Measurements from ENCODE around the gene CENPX.
A peak's percentile ranks its signal among the peaks of the same experiment; 100 is the strongest.

CENPX gene

DNA sequence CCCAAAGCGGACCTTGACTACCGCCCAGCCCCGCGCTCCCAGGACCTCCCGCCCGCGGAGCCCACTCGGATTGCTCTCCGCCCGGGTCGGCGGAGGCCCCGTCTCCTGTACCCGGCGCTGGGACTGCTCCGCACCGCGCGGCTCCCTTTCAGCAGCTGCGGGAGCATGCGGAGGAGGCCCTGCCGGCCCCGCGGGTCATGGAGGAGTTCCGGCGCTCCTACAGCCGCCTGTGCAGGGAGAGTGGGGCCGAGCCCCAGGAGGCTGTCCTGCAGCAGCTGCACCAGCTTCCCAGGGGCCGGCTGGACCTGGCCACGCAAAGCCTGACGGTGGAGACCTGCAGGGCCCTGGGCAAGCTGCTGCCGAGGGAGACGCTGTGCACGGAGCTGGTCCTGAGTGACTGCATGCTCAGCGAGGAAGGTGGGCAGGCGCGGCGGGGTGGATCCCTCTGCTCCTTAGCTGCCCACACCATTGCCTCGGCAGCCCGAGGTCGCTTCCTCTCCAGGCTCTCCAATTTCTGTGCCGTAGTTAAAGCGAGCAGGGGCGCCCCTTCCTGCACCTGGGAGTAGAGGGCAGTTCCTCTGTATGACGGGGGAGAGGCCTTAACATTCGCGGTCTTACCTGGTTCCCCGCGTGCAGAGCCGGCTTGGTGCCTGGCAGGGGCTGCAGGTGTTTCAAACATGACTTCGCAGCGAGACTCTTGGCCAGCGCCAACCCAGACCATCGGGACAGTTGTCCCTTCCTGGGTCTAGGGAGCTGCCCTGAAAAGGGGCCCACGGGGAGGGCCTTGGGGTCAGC lies 966 bp upstream of the CENPX start:
- DNase-seq (ENCODE audit: low read depth in 2 of 2): no peak

DNA sequence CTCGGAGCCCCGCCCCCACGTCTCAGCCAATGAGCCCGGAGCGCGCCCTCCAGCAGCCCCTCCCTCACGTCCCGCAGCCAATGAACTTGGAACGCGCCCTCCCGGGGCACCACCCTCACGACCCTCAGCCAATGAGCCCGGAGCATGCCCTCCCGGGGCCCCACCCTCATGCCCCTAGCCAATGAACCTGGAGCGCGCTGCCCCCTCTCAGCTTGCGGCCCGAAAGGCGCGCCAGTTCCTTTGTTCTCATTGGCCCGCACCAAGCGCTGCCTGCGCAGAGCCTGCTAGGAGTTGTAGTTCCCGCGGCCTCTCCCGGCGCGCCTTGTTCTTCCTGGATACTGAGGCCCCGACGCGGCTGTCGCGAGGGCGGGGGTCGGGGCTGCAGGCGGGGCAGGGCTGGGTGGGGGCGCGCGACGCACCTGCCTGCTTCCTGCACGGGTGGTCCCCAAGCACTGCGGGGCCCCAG lies 336 bp upstream of the CENPX start, which contains the start of gene LRRC45:
TSS of gene LRRC45 (plus strand) at position 325 of the 466 bp plus-strand sequence. CDS start 339 bp downstream, outside the sequence.
- peak; percentile 99 for DNase-seq (ENCODE audit: low read depth in 2 of 2)

DNA sequence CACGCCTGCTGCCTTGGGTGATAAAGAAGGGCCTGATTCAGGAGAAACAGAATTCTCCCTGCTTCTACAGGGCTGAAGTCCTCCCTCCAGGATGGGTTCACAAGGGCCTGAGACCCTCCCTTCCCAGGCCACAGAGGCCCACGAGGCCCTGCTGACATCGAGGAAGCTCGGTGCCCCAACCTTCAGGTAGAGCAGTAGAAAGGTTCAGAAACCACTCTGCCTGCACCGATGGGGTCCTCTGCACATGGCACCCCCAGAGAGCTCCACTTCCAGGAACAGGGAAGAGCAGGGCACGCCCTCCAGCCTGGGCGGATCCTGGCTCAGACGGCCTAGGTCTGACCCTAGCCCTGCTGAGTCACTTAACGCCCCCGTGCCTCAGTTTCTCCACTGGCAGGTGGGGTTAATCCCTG lies 773 bp downstream of the CENPX start:
- no peak for DNase-seq (ENCODE audit: low read depth in 2 of 2)

DNA sequence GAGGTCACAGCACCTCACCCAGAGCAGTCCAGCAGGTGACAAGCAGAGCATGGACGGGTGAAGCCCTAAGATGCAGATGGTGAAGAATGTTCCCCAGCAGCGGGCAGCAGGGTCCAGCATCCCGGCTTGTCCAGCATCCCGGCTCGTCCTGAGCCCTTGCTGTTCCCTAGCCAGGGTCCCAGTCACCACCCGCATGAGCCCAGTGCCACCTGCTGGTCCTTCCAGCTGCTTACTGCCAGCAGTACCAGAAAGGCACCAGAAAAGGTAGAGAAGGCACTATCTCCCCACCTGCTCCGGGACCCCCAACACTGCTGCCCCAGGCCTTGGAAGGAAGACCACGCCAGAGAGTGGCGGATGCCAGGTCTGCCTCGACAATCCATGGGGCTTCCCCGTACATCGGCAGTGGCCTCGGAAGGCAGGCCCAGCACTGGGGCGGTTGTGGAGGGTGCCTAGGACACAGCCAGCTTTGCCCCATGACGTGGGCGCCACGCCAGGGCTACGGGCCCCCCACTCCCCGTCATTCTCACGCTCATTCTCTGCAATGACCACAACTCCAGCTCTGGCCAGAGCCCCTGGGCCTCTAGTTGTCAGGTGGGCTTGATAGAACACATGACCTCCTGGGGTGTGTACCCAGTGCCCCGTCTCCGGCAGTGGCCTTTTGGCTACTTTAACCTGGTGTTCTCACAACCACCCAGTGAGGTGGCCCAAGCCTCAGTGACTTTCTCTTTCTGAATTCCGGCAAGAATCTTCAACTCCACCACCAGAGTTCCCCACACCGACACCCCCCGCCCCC lies 1.4 kb downstream of the CENPX start:
- peak in 1 of 2 experiments; percentile 14 for DNase-seq (ENCODE audit: low read depth in 2 of 2)

DNA sequence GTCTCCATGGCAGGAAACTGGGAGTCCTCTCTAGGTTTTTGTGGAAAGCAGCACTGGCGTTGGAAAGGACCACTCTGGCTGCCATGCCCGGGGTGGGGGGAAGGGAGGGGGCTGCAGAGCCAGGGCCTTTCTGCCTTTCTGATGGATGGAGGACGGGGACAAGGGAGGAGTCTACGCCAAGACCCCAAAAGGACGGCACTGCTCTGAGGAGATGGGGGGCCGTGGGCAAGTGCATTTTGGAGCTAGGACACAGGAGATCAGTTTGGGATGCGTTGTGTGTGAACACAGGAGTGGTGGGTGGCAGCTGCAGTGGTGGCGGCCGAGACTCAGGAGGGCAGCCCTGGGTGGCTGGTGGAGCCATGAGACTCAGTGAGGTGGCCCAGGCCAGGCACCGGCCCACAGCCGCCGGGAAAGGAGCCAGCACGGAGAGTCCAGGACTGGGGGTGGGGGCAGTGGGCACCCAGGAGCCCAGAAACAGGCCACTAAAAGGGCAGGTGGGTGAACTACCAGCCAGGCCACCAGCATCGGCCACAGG lies 2.0 kb downstream of the CENPX start:
- DNase-seq (ENCODE audit: low read depth in 2 of 2): no peak

DNA sequence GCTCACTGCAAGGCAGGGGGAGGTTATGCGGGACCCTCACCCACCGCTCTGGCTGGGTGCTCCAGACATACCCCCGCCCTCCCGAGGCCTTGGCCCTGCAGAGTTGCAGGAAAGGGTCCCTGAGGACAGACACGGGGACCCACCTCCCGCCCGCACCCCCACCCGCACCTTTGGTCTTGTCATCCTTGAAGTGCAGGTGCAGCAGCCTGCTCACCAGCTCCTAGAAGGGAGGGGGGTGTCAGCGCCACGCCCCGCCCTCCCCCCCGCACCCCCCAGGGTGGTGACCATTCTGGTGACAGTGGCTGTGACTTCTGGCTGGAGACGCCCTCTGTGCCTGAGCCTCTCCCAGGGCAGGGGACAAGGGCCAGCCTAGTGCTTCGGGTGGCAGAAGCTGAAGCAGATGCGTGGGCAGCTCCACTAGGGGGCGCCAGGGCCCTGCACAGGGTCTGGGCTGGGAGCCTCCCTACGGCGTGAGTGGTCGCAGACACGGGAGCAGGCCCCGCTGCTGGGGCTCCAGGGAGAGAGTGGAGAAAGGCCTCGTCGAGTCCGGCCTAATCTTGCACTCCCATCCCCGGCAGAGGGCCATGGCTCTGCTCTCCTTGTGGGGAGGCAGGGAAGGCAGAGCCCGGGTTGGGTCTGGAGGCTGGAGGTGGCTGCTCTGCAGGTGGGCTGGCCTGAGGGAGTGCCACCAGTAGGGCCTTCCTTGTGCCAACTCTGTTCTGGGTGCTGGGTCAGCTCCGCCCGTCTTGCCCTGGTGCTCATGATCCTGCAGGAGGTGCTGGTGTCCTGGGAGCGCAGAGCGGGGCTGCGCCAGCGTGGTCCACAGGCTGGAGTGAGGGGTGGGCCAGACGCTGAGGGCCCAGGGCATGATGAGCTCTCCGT lies 2.7 kb downstream of the CENPX start:
- no peak for DNase-seq (ENCODE audit: low read depth in 2 of 2)

DNA sequence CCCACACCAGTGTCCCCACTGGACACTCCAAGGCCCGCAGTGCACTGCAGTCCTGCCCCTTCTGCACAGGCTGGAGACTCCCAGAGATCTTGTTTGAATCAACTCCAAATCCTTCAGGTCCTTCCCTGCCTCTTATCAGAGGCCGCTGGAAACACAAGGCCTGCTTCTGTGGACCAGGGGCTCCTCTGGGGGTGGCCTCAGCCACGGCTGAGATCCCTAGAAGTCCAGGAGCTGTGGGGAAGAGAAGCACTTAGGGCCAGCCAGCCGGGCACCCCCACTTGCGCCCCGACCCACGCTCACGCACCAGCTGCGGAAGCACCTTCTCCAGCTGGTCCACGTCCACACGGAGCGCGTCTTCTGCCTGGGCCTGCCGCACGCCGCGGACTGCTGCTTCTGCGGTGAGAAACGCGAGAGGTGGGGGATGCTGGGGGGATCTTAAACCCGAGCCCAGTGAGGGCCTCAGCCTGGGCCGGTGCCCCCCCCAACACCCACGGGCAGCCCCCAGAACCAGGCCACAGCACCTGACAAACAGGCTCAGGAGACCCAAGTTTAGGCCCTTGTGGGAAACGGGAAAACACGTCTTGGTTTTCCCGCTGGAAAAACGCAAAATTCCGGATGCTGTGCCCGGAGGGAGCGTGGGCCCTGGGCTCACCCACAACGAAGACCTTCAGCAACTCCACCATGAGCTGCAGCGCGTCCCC lies 3.5 kb downstream of the CENPX start:
- DNase-seq (ENCODE audit: low read depth in 2 of 2): no peak

DNA sequence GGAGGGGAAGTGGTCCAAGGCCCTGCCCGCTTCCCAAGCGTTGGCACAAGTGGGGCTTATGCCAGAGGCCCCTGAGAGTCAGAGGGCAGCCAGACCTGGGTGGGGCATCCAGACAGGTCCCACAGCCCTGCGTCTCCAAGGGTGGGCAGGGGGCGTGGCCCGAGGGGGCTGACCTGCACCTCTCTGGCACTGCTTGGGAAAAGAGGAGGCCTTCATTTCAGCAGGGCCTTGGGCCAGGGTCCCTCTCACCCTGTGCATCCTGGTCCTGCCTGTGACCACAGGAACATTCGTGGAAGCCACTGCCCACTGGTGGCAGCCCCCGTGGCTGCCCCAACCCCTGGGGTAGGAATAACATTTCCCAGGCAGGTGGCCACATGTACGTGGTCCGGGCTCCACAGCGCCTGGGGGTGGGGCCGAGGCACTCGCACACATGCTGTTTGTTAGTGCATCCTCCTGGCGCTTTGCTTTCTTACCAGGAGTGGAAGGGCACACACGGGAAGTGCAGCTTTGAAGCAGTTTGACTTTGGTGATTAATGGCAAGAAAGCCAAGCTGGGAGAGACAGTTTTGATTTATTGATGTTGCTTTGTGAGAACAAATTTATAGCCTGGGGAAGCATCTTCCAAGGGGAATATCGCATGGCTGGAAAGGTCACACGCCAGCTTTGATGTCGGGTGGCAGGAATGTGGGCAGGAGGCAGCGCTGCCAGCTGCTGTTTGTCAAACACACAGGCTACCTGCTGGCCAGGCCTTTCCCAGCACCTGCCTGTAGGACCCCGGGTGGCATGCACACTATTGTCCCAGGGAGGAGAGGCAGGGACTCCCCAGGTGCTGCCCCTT lies 4.3 kb downstream of the CENPX start:
- DNase-seq (ENCODE audit: low read depth in 2 of 2): no peak

DNA sequence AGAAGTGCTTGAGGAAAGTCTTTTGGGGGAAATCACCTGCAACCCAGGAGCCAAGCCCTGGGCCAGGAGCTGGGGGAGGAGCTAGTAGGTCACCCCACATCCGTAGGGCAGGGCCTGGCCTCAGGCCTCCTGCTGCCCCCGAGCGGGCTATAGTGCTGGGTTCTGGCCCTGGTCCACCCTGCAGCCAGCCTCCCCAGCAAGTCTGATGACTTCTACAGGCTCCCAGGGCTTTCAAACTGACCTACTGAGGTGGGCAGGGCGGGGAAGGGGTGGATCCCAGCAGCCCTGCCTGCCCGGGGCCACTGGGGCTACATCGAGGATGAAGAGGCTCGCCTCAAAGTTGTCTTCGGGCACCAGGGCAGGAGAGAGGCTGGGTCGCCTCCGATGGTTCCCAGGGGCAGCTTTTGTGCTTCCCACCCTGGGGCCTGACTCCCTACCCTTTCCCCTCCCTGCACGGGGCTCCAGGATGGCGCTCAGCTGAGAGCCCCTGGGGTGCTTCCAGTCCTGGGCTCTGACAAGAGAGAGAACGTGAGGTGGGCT lies 5.0 kb downstream of the CENPX start:
- no peak for DNase-seq (ENCODE audit: low read depth in 2 of 2)

DNA sequence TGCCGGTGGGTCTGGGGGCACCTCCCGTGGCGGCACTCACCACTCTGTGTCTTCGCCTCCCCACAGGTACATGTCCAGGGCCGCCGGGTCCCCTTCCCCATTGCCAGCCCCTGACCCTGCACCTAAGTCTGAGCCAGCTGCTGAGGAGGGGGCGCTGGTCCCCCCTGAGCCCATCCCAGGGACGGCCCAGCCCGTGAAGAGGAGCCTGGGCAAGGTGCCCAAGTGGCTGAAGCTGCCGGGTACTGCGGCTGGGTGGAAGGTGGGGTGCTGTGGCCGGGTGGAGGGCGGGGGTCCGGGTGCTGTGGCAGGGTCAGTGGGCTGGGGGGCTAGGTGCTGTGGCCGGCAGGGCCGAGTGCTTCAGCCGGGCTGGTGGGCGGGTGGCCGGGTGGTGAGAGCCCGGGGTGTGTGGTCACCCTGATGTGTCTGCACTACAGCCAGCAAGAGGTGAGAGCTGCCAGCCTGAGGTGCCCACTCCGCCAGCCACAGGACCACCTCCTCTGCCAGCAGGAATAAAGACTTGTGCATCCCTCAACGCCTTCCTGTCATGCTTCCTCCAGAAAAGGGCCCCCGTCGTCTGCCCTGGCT lies 5.7 kb downstream of the CENPX start:
- DNase-seq (ENCODE audit: low read depth in 2 of 2): no peak

DNA sequence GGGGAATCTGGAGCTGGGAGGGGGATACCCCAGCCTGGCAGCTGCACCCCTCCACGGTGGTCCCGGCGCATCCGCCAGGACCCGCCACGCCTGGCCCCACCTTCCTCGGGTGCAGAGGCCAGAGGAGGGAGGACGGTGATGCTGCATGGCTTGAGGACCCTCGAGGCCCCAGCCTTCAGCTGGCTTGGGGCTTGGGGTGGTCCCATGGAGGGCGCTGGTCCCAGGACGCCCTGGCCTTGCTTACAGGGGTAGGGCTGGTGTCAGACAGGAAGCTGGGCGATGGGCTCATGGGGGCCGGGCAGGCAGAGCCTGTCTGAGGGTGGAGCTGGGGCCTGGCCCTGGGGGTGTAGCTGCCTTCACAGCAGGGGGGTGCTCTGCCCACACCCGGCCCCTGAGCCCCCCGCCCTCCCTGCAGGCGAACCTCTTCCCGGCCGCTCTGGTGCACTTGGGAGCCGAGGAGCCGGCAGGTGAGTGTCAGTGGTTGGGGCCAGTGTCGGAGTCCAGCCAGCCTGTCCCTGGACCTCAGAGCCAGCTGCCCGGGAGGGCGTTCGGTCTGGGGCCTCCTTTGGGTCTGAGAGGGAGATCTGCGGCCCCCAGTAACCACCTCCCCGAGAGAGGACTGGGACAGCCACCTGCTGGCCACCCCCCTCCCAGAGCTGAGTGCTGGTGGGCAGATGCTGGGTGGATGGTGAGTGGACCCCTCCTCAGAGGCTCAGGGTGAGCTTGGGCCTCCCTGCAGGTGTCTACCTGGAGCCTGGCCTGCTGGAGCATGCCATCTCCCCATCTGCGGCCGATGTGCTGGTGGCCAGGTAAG lies 6.4 kb downstream of the CENPX start:
- DNase-seq (ENCODE audit: low read depth in 2 of 2): no peak

DNA sequence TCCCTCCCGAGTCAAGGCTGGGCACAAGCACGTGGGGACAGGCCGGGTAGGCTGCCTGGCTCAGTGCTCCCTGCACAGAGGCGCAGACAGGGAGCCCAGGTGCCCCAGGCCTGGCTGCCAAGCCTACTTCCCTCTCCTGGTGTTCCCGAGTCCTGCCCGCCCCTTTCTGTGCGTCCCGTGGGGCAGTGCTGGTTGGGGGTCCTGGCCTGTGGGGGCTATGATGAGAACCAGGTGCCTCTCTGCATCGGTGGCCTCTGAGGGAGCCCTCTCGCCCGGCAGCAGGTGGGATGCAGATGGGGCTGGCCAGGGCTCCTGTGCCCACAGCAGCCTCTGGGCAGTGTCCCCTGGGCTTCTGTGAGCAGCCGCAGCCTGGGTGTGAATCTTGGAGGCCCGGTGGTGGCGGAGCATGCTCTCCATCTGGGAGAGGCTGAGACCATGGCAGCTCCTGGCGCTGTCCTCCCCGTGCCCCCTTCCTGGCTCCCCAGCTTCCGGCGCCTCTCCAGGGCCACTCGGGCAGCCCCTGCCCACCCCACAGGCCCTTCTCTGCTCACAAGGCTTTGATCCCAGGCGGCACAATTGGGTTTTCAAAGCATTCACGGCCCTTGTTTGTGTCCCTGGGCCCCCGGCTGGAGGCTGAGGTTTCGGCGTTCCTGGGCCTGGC lies 7.2 kb downstream of the CENPX start:
- no peak for DNase-seq (ENCODE audit: low read depth in 2 of 2)

DNA sequence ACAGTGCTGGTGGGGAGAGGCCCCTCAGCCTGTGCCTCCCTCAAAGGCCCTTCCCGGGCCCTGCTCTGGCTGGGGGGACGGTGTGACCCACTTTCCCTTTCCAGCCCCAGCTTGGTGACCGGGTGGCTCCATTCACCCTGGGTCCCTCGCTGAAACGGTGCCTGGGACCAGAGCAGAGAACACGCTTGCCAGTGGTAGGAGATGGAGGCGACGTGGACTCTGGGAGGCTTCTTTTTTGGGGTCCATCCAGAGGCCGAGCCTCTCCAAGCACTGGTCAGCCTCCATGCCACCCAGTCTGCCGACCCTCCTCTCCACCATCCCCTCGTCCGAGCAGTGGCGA lies 7.7 kb downstream of the CENPX start:
- no peak for DNase-seq (ENCODE audit: low read depth in 2 of 2)

DNA sequence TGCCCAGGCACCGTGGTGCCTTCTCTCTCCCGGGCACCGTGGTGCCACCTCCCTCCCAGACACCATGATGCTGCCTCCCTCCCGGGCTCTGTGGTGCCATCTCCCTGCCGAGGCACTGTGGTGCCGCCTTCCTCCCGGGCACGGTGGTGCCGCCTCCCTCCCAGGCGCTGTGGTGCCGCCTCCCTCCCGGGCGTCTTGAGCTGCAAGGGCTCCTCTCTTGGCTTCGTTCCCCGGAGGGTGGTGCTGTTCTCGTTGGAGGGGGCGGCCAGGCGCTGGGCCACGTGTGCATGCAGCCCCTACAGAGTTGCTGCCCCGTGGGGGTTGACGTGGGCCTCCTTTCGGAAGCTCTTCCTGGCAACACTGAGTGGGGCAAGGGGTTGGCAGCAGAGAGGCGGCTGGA lies 8.2 kb downstream of the CENPX start:
- DNase-seq (ENCODE audit: low read depth in 2 of 2): no peak

DNA sequence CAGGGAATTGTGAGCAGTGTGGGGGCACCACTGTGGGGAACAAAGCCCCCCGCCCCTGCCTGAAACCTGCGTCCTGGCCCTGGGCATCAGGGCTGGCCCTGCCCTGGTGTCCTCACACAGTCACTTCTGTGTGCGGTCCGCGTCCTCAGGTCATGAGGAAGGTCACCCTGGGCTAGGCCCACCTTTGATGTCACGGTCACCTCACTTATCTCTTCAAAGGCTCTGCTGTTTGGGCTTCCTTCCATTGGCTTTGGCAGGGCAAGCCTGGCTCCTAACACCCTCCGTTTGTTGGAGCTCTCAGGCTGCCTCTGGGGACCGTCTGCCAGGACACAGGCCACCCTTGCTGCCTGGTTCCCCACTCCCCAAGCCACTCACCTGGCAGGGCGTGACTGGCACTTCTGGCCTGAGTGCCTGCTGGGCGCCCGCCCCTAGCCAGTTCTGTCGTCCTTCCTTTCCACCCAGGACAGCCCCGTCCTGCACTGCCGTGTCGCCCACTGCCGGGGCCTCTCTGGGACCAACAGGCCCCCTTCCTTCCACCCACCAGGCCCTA lies 8.8 kb downstream of the CENPX start:
- DNase-seq (ENCODE audit: low read depth in 2 of 2): no peak

DNA sequence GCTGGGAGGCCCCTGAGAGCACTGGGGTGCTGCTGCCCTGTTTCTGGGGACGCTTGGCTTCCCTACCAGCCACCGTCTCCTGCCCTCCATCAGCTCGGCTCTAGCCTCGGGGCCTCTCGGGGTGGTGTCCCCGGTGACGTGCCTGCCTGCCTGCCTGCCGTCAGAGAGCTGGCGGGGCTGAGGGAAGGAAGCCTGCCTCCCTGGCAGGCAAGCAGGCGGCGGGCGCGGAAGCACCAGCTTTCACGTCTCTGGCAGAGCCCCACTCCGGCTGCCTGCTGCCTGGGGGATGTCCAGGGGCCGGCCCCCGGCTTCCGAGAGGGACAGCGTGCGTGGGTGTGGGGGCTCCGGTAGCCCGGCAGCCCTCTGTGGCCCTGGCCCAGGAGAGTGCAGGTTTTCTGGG lies 9.3 kb downstream of the CENPX start:
- no peak for DNase-seq (ENCODE audit: low read depth in 2 of 2)

DNA sequence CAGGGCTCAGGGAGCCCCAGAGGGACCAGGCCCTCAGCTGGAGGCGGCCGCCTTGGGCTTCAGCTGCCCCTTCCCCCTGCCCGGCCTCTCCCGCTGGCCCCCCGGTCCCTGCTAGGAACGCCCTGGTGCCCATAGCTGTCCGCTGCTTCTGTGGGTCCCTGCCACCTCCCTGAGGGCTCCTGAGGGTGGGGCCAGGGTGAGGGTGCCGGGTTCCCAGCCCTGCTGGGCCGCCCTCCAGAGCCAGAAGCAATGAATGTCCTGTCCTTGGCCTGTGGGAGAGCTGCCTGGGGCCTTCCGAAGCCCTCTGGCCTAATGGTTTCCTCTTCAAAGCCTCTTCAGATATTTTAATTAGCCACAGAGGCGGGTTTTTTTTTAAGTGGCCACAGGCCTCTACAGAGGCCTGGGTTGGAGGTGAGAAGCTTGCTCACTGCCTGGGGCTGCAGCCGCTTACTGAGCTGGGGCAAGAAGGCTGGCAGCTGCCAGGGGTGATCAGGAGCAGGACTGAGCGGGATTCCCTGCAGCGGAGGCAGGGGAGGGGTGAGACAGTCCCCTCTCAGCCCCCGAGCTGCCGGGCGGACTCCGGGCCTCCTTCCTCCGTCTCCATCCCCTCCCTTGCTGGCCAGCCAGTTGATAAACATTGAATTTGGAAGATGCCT lies 9.9 kb downstream of the CENPX start:
- no peak for DNase-seq (ENCODE audit: low read depth in 2 of 2)

Measured in fibroblast of skin of left biceps (primary cell).